Measurements from ENCODE around the gene HOXC10.
A peak's percentile ranks its signal among the peaks of the same experiment; 100 is the strongest.

Gene HOXC10

GRCh38 chr12:54005531-54005852 lies 20.5 kb downstream of the HOXC10 start:
- Histone ChIP-seq H3K36me3 (replicated peaks; ENCODE audit: low read depth, low read length) (no peaks in the 10 kb centered on the region), H4K20me1 (ENCODE audit: insufficient read depth, low read length) (no peaks in the 10 kb centered on the region), H3K27me3 (ENCODE audit: low read depth, low read length) (peaks cover 40% of the 10 kb centered on the region), H3K4me3 (ENCODE audit: low read length) (no peak overlapping the region), H3K27ac (ENCODE audit: low read length) (no peak overlapping the region), H3K4me1 (ENCODE audit: low read length) (peaks cover 30% of the 10 kb centered on the region), H2AFZ (ENCODE audit: low read depth, low read length) (no peak overlapping the region), H3K4me2 (ENCODE audit: low read length) (peak overlapping the region; percentile 98), H3K79me2 (ENCODE audit: low read length) (no peaks in the 10 kb centered on the region), H3K9me3 (ENCODE audit: insufficient read depth, low read length) (no peaks in the 10 kb centered on the region), H3K9ac (ENCODE audit: low read length) (no peak overlapping the region)
- TF ChIP-seq EZH2phosphoT487 (IDR thresholded peaks at IDR 0.05; ENCODE audit: low read depth) (no peak), CTCF (IDR thresholded peaks at IDR 0.05; ENCODE audit: low read depth, low read length) (no peak)

GRCh38 chr12:54005853-54006558 lies 21.1 kb downstream of the HOXC10 start:
- TF ChIP-seq CTCF (IDR thresholded peaks at IDR 0.05; ENCODE audit: low read depth, low read length) (peak; percentile 90), EZH2phosphoT487 (IDR thresholded peaks at IDR 0.05; ENCODE audit: low read depth) (no peak)
- peaks cover 33% of the 10 kb centered on the region for H3K4me1 ChIP-seq (ENCODE audit: low read length)
- H3K27ac ChIP-seq (ENCODE audit: low read length) = no peak overlapping the region
- peak overlapping the region; percentile 60 for H3K9ac ChIP-seq (ENCODE audit: low read length)
- no peaks in the 10 kb centered on the region for H3K79me2 ChIP-seq (ENCODE audit: low read length)
- no peaks in the 10 kb centered on the region for H4K20me1 ChIP-seq (ENCODE audit: insufficient read depth, low read length)
- no peaks in the 10 kb centered on the region for H3K9me3 ChIP-seq (ENCODE audit: insufficient read depth, low read length)
- peaks cover 45% of the 10 kb centered on the region for H3K27me3 ChIP-seq (ENCODE audit: low read depth, low read length)
- H2AFZ ChIP-seq (ENCODE audit: low read depth, low read length) = 0 out of 2 replicates have a peak overlapping the region, but pooled peaks have one; percentile 34
- no peaks in the 10 kb centered on the region for H3K36me3 ChIP-seq (replicated peaks; ENCODE audit: low read depth, low read length)
- peak overlapping the region; percentile 75 for H3K4me3 ChIP-seq (ENCODE audit: low read length)
- H3K4me2 ChIP-seq (ENCODE audit: low read length) = peak overlapping the region; percentile 98

- Histone ChIP-seq H4K20me1 (ENCODE audit: insufficient read depth, low read length) (no peaks in the 10 kb centered on the region), H3K4me2 (ENCODE audit: low read length) (peak overlapping the region; percentile 98), H3K27me3 (ENCODE audit: low read depth, low read length) (peaks cover 51% of the 10 kb centered on the region), H3K27ac (ENCODE audit: low read length) (no peak overlapping the region), H3K9me3 (ENCODE audit: insufficient read depth, low read length) (no peaks in the 10 kb centered on the region), H3K4me1 (ENCODE audit: low read length) (peaks cover 40% of the 10 kb centered on the region), H3K9ac (ENCODE audit: low read length) (peak overlapping the region; percentile 60), H3K36me3 (replicated peaks; ENCODE audit: low read depth, low read length) (no peaks in the 10 kb centered on the region), H3K4me3 (ENCODE audit: low read length) (peak overlapping the region; percentile 75), H2AFZ (ENCODE audit: low read depth, low read length) (0 out of 2 replicates have a peak overlapping the region, but pooled peaks have one; percentile 34), H3K79me2 (ENCODE audit: low read length) (no peaks in the 10 kb centered on the region)
- TF ChIP-seq CTCF (IDR thresholded peaks at IDR 0.05; ENCODE audit: low read depth, low read length) (no peak), EZH2phosphoT487 (IDR thresholded peaks at IDR 0.05; ENCODE audit: low read depth) (no peak)
Observed at GRCh38 chr12:54006559-54007220, 21.7 kb downstream of the HOXC10 start.

- H3K36me3 ChIP-seq (replicated peaks; ENCODE audit: low read depth, low read length) = no peaks in the 10 kb centered on the region
- H2AFZ ChIP-seq (ENCODE audit: low read depth, low read length) = no peak overlapping the region
- no peak overlapping the region for H3K9ac ChIP-seq (ENCODE audit: low read length)
- peaks cover 52% of the 10 kb centered on the region for H3K27me3 ChIP-seq (ENCODE audit: low read depth, low read length)
- no peaks in the 10 kb centered on the region for H3K9me3 ChIP-seq (ENCODE audit: insufficient read depth, low read length)
- no peak for TF ChIP-seq CTCF (IDR thresholded peaks at IDR 0.05; ENCODE audit: low read depth, low read length)
- no peak overlapping the region for H3K4me2 ChIP-seq (ENCODE audit: low read length)
- H4K20me1 ChIP-seq (ENCODE audit: insufficient read depth, low read length) = no peaks in the 10 kb centered on the region
- H3K4me1 ChIP-seq (ENCODE audit: low read length) = peaks cover 43% of the 10 kb centered on the region
- H3K27ac ChIP-seq (ENCODE audit: low read length) = no peak overlapping the region
- no peak overlapping the region for H3K4me3 ChIP-seq (ENCODE audit: low read length)
- H3K79me2 ChIP-seq (ENCODE audit: low read length) = no peaks in the 10 kb centered on the region
Observed at GRCh38 chr12:54007538-54008259, 22.8 kb downstream of the HOXC10 start.
